ENCODE measurements around the gene PHACTR1.

The PHACTR1 gene

DNA sequence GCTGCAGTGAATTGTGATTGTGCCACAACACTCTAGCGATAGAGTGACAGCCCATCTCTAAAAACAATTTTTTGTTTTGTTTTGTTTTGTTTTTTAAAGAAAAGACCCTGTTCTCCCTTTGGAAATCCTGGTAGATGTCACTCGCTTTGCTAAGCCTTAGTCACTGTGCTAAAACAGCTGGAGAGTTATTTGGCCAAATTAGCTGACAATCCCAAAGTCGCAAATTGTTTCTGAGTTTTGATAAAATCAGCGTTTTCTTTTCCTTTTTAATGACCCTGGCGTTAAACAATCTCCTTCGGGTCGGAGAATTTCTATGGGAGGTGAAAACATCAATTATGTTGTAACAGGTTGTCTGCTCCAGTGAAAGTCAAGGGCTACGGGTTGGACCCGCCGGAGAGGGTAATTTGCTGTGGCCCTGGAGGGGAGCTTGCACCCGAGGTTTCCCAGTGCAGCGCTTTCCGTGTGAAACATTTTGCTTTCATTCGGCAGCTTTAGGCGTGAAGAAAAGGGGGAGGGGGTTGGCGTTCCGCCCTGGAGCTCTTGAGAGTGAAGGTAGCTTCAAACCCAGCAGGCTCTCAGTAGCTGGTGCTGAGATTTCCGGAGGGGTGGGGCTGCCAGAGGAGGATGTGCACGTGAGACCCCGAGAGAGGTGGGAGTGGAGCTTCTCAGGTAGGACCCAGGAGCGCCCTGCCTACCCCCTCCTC lies 296.6 kb downstream of the PHACTR1 start:
- Histone ChIP-seq H3K27me3 (ENCODE audit: insufficient read depth, poor library complexity, severe bottlenecking) (peaks cover 13% of the 10 kb centered on the region), H3K27ac (replicated peaks) (no peak overlapping the region), H3K4me3 (replicated peaks; ENCODE audit: insufficient read depth, low read length) (peak overlapping the region; percentile 43)
- no peak for DNase-seq (ENCODE audit: low read depth in 1 of 2, low spot score in 1 of 2)
- TF ChIP-seq SPI1 (IDR thresholded peaks at IDR 0.05; ENCODE audit: borderline replicate concordance, low read depth) (no peak), GABPA (IDR thresholded peaks at IDR 0.05; ENCODE audit: low read depth) (no peak), POLR2AphosphoS5 (IDR thresholded peaks at IDR 0.05; ENCODE audit: low read depth) (no peak)
- TF ChIP-seq, protein P1, sequence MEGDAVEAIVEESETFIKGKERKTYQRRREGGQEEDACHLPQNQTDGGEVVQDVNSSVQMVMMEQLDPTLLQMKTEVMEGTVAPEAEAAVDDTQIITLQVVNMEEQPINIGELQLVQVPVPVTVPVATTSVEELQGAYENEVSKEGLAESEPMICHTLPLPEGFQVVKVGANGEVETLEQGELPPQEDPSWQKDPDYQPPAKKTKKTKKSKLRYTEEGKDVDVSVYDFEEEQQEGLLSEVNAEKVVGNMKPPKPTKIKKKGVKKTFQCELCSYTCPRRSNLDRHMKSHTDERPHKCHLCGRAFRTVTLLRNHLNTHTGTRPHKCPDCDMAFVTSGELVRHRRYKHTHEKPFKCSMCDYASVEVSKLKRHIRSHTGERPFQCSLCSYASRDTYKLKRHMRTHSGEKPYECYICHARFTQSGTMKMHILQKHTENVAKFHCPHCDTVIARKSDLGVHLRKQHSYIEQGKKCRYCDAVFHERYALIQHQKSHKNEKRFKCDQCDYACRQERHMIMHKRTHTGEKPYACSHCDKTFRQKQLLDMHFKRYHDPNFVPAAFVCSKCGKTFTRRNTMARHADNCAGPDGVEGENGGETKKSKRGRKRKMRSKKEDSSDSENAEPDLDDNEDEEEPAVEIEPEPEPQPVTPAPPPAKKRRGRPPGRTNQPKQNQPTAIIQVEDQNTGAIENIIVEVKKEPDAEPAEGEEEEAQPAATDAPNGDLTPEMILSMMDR (IDR thresholded peaks at IDR 0.05; ENCODE audit: insufficient read depth, low read length): no peak
- TF ChIP-seq, protein P2, sequence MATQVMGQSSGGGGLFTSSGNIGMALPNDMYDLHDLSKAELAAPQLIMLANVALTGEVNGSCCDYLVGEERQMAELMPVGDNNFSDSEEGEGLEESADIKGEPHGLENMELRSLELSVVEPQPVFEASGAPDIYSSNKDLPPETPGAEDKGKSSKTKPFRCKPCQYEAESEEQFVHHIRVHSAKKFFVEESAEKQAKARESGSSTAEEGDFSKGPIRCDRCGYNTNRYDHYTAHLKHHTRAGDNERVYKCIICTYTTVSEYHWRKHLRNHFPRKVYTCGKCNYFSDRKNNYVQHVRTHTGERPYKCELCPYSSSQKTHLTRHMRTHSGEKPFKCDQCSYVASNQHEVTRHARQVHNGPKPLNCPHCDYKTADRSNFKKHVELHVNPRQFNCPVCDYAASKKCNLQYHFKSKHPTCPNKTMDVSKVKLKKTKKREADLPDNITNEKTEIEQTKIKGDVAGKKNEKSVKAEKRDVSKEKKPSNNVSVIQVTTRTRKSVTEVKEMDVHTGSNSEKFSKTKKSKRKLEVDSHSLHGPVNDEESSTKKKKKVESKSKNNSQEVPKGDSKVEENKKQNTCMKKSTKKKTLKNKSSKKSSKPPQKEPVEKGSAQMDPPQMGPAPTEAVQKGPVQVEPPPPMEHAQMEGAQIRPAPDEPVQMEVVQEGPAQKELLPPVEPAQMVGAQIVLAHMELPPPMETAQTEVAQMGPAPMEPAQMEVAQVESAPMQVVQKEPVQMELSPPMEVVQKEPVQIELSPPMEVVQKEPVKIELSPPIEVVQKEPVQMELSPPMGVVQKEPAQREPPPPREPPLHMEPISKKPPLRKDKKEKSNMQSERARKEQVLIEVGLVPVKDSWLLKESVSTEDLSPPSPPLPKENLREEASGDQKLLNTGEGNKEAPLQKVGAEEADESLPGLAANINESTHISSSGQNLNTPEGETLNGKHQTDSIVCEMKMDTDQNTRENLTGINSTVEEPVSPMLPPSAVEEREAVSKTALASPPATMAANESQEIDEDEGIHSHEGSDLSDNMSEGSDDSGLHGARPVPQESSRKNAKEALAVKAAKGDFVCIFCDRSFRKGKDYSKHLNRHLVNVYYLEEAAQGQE (IDR thresholded peaks at IDR 0.05; ENCODE audit: insufficient replicate concordance, low read depth): no peak

DNA sequence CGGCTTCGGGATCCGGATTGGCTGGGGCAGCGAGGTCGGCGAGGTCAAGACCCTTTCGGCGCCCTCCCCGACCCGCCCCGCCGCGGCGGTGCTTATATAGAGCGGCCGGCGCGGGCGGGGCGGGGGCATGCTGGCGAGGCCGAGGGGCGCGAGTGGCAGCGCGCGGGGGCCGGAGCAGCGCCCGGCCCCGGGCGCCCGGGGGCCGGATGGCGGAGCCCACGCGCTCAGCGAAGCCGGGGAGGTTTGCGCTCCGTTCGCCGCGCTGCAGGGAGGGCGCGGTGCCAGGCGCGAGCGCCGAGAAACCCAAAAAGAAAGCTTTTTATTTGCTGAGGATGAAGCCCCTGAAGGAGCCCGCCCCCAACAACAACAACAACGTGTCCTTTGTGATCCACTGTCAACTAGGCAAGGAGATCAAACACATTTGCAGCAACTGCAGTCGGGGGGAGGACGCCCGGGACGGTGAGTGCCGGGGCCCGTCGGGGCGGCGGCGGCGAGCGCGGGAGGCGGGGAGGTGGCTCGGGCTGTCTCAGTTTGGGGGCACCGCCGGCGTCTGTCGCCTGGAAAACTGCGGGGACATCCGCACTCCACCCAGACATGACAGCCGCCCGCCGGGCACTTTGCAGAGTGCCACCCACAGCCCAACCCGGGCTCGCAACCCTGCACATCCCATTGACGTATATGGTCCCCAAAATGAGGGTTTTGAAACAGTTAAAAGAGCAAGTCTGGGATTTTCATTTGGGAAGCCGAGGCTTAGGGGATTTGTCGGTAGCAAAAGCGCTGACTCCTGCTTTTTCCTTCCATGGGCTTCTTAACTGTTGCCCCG lies 297.3 kb downstream of the PHACTR1 start:
- H3K27me3 ChIP-seq (ENCODE audit: insufficient read depth, poor library complexity, severe bottlenecking): peaks cover 13% of the 10 kb centered on the region
- no peak for TF ChIP-seq SPI1 (IDR thresholded peaks at IDR 0.05; ENCODE audit: borderline replicate concordance, low read depth)
- H3K27ac ChIP-seq (replicated peaks): no peak overlapping the region
- no peak for DNase-seq (ENCODE audit: low read depth in 1 of 2, low spot score in 1 of 2)
- H3K4me3 ChIP-seq (replicated peaks; ENCODE audit: insufficient read depth, low read length): peak overlapping the region; percentile 43

DNA sequence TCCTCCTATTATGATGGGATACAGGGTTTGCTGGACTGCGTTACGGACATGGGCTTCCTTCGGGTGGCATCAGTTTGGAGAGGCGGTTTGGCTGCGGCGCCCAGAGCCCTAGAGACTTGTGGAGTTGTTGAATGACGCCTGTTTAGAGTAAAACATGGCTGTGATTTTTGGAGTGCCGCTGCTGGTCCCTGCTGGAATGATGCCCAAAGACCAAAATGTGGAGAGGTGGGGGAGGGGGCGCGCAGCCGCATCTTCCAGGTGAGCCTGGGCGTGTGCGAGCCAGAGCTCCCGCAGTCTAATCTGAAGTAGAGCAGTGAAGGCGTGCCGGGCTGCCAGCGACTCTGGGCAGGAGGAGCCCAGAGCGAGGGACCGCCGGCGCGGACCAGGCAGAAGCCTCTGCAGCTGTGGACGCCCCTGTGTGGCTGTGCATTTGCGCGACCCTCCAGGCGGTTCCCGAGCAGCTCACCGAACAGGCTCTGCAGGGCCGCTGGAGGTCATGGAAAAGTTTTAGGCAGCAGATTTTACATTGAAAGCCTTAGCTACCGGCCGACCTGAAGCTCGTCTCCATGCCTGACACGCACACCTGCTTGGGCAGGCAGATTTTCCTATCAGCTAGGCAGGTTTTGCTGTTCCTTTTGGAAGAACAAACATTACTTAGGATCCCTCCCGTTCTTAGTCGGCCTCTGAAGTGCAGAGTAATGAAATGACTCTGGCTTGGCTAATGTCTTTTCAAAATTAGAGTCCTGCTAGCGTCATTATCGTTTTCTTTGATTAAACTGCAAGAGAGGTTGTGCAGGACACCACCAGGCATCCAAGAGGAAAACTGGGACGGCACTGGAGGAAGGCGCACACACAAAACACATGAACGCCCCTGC lies 298.2 kb downstream of the PHACTR1 start:
- Histone ChIP-seq H3K4me3 (replicated peaks; ENCODE audit: insufficient read depth, low read length) (no peak overlapping the region), H3K27me3 (ENCODE audit: insufficient read depth, poor library complexity, severe bottlenecking) (peaks cover 13% of the 10 kb centered on the region), H3K27ac (replicated peaks) (no peak overlapping the region)
- TF ChIP-seq GABPA (IDR thresholded peaks at IDR 0.05; ENCODE audit: low read depth): no peak
- TF ChIP-seq, protein P1 (IDR thresholded peaks at IDR 0.05; ENCODE audit: insufficient read depth, low read length): no peak
- no peak for TF ChIP-seq SPI1 (IDR thresholded peaks at IDR 0.05; ENCODE audit: borderline replicate concordance, low read depth)
- DNase-seq (ENCODE audit: low read depth in 1 of 2, low spot score in 1 of 2): no peak

DNA sequence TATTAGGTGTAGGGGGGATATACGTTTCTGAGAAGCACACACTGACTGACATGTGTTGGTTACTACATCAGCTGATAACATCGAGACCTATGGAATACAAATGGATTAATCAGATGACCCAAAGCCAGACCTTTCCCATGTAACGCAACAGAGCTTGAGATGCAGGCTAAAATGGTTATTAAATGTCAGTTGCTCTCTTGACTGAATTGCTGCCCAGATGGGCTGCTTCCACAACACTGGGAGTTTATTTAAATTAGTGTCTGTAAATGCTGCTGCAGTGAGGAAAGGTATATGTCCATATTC lies 298.8 kb downstream of the PHACTR1 start:
- DNase-seq (ENCODE audit: low read depth in 1 of 2, low spot score in 1 of 2): no peak
- Histone ChIP-seq H3K27ac (replicated peaks) (no peak overlapping the region), H3K27me3 (ENCODE audit: insufficient read depth, poor library complexity, severe bottlenecking) (peaks cover 13% of the 10 kb centered on the region), H3K4me3 (replicated peaks; ENCODE audit: insufficient read depth, low read length) (no peak overlapping the region)
- TF ChIP-seq GABPA (IDR thresholded peaks at IDR 0.05; ENCODE audit: low read depth) (no peak), POLR2AphosphoS5 (IDR thresholded peaks at IDR 0.05; ENCODE audit: low read depth) (no peak), SPI1 (IDR thresholded peaks at IDR 0.05; ENCODE audit: borderline replicate concordance, low read depth) (no peak)
- TF ChIP-seq, protein P1 (IDR thresholded peaks at IDR 0.05; ENCODE audit: insufficient read depth, low read length): no peak
- TF ChIP-seq, protein P2 (IDR thresholded peaks at IDR 0.05; ENCODE audit: insufficient replicate concordance, low read depth): no peak
